Activated CD4-positive, alpha-beta T cell treated with anti-CD3 and anti-CD28 coated beads, Interleukin-2, amount 50 U/mL, for 1 hour (primary cell): ENCODE results near the gene VILL.

ENCODE experiments used
- DNase-seq: peaks from one replicate; pipeline ENCODE4 v3.0.0-alpha.2; 2020

The VILL gene

DNA sequence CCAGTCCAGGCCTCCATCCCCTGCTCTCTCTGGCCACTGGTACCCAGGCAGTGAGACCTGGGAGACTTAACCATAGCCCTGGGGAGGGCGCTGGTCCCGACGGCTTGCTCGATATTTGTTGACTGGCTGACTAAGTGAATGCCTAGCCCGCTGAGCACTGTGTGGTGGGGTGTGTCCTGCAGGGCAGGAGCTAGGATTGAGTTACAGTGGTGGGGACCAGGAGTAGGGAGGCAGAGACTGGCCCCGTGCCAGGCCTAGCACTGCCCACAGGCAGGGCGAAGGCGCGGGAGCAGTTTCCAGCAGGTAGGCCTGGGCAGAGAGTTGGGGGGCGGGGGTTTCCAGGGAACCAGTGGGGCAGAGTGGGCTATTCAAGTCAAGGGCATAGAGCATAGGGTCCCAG, at the start of gene VILL:
Gene VILL, plus strand, starts transcription at position 260 of the 400 bp plus-strand sequence. CDS start 2,887 bp downstream, outside the sequence.
- no peak for DNase-seq

DNA sequence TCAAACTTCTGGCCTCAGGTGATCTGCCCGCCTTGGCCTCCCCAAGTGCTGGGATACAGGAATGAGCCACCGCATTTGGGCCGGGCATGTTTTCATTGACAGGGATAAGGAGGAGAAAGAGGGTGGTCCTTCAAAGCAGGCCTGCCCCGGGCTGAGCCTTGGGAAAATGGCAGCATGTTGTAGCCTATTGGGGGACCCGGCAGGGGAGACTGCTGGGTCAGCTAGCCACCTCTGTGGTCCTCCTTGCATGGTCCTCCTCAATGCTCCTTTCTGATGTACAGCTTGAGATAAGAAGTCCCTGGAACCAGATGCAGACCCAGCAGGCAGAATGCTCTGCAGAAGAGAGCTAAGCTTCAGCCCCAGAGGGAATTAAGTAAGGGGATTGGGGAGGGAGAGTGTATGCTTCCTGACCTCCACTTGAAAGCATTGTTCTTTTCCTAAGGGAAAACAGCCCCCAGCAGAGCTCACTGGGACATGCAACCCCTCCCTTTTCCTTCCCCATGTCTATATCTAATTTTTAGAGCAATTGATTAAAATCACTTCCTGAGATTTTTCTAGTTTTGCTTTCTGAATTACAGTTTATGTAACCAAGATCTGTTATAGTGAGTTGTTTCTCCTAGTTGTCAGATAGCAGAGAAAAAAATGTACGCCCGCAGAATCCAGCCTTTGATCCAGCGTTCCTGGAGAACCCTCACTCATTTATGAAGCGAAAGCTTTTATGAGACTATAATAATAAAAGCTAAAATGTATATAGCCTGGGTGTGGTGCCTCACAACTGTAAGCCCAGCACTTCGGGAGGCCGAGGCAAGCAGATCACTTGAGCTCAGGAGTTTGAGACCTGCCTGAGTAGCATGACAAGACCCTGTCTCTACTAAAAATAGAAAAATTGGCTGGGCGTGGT, 48.7 kb upstream of the VILL start:
- DNase-seq, result no peak

DNA sequence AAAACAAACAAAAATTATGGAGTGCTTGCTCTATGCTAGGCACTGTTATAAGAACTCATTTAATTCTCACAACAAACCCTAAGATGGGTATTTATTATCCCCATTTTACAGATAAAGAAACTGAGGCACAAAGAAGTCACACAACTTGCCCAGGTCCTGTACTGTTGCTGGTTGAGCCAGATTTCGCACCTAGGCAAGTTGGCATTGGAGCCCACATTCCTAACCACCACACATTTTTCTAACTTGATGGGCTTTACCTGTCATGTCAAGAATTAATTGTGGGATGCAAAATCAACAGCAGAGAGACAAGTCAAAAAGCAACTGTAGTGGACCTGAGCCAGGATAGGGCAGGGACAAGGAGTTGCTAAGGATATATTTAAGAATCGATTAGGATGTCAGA, 47.9 kb upstream of the VILL start:
- no peak for DNase-seq

DNA sequence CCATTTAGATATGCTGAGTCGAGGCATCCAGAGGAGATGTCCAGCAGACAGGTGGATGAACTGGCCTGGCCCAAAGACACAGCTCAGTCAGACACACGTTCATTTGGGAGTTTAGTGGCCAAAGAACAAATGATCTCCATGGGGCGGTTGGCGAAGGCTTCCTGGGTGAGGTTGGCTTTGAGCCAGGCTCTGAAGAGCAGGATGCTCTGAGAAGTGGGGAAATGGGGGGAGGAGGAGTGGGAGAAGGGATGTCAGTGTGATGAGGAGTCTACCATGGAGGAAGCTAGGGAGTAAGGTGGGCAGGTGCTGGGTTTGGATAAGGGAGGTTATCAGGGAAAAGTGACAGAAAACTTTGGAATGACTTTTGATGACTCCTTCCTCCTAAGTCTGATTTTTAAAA, 47.5 kb upstream of the VILL start:
- no peak for DNase-seq

DNA sequence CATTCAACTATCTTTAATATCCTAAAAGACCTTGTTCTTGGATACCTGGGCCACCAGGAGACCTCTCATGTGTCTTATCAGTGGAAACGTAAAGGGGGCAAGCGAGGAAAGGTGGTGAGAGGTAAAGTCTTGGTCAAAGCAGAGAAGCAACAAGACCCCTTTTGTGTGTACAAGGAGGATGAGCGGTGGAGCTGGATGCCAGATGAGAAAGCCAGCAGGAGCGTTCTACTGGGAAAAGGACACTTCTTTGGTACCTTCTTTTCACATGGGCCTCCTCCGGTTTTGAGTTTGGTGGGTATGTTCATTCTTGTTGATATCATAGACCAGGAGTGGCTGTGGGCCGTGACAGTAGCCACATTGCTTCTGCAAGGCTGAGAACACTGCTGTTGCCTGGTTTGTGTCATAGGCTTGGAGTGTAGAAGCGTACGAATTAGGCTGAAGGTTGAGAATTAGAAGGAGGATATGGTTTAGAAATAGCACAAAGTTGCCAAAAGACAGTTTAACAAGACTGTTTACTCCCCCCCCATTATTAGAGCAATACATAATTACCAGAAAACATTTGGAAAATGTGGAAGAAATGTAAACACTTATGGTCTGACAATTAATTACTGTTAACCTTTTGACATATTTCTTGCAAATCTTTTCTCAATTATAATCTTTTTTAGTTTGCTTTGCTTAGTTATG, 46.8 kb upstream of the VILL start:
- DNase-seq, result no peak

DNA sequence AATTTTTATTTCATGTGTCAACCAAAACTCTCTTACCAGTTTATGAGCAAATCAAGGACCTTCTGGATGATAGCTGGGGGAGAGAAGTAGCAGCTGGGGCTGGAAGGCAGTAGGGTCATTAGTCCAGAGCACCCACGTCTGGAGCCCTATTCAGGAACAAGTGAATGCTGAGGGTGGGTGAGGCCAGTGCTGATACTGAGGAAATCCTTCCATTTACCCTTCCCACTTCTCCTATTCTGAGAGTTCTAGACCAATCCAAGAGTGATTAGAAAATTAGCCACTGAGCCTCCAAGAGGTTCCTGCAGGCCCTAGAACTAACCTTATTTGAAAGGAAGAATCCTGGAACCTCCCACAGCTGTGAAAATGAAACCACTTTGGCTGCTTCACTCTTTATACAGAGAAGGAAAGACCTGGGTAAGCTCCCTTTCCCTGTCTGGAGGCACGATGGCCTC, 46.2 kb upstream of the VILL start:
- no peak for DNase-seq

DNA sequence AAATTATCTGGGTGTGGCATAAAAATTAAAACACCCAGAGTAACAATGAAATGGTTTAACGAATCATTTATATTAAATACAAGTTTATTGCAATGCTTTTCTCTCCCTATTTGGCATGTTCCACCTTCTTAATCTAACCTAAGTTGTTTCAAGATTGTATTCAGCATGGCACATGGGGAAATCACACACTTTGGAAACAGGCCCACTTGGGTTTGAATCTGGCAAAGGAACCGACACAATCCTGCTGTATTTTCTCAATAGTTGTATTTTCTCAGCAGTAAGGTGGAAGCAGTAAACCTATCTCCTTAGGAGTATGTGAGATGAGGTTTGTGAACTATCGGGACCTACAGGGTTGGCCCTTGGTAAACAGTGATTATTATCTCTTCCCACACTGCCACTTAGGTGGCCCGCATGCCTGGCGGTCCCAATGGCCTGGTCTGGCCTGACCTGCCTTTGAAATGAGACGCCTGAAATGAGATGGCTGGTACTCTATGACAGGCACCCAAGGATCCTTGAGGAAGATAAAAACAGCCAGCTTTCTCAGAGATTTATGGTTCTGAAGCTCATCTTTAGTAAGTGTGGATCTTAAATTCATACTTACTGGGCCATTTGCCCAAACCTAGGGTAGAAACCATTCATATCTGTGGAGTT, 45.3 kb upstream of the VILL start:
- no peak for DNase-seq

DNA sequence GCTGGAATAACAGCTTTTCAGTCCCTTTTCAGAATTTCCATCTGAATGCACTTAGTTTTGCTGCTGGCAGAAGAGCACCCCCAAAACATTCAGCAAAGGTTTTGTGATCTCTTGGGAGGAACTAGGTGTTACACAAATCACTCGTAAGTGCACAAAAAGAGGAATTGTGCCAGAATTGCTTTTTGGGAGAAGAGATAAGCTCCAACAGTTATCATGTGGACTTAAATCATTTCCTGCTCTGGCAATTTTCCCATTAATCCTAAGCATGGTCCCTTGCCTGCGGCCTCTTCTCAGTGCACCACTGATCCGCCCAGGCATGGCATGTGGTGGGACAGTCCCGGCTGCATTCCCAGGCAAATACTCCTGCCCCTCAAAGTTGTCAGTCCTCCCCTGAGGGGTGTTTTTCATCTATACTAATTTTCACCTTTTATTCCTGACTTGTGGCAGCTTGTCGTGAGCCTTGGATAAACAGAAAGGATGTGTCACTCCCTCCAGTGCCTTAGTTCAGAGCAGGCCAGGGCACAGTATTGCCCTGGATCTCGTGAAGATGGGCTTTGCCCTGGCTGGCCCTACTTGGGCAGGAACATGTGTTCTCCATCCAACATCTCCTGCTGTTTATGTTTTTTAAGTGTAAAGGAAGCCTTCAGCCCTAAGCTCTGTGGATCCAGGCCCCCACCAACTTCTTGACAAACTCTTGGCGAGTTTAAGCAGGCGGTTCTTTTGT, 44.6 kb upstream of the VILL start:
- no peak for DNase-seq

DNA sequence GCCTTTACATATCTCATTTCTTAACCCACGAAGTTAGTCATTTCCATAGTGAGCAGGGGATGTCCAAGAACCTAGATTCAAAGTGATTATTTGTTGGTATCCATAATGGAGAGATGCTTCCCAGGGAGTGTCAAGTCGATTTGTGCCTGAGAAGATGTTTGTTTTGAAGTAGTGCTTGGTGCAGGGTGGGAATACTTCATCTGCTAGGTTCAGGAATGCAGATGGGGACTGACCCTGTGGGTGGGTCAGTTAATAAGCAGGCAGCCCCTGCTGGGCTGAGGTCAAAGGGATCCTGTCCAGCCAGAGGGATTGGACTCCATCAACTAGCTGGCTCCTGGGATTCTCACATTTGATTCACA, 44.1 kb upstream of the VILL start:
- no peak for DNase-seq

DNA sequence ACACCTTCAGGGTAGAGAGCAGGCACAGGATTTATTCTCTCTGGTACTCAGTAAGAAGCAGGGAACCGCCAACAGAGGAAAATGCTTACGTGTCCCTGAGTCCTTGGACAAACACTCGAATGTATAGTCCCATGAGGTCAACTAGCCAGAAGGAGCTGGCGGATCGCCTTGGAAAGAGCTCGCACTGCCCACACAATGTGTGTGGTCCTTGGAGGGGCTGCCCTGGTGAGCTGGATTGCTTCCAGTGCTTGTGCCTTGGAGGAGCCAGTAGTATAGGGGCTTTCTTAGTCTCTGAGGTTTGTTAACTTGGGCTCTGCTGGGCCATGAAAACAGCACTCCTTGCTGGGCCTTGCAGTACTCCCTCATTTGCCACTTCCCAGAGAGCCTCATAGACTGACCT, 40.7 kb upstream of the VILL start:
- DNase-seq, result no peak

DNA sequence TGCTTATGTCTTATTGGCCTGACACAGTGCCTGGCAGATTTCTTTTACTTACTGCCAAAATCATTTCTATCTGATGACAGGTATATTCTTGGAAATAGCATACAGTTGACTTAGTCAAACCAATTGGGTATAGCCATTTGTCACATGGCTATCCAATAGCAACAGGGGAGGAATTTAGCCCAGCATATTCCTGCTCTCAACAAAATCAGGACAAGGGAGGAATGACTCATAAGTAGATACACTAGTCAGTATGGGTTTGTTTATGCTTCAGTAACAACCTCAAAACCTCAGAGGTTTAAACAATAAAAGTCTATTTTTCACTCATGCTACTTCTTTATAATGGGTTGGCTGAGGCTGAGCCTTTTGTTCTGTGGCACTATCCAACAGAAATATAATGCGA, 38.0 kb upstream of the VILL start:
- no peak for DNase-seq

DNA sequence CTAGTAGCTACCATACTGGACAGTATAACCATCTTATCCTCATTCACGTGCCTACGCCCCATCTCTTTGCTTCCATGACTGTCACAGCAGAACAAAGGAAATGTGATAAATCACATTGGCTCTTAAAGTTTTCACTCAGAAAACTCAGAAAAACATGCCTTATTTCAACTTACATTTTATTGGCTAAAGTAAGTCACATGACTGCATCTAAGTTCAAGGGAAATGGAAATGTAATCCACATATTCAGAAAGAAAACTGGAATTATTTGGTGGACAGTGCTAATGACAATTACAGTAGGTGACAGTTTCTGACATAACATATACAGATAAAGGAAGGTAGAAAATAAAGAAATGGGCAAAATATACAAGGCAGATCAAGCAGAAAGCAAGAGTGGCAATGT, 37.4 kb upstream of the VILL start:
- no peak for DNase-seq

DNA sequence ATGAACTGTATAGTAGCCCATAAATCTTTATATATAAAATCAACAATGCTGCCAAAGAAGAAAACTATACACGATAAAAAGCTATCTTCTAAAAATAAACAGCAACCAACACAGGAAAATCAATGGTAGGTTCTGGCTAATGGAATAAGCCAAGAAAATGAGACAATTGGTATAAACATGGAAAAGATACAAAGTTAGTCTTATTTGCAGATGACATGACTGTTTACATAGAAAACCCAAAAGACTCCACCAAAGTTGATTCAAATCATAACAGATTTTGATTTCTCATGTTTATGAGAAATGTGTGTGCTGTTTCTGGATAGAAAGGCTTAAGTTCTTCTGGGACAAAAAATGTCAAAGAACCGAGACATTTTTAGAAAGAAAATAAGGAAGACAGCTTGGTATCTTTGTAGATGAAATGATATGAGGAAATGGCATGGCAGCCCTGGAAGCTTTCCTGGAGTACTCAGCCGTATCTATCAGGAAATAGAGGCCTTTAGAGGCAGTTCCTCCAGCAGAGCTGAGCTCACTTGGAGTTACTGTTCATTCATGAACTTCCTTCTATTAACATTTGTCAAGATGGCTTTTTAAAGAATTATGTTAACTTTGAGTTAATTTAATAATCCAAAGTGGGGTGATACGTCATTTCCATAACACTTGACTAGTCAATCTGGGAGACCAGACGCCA, 36.7 kb upstream of the VILL start:
- DNase-seq, result no peak

DNA sequence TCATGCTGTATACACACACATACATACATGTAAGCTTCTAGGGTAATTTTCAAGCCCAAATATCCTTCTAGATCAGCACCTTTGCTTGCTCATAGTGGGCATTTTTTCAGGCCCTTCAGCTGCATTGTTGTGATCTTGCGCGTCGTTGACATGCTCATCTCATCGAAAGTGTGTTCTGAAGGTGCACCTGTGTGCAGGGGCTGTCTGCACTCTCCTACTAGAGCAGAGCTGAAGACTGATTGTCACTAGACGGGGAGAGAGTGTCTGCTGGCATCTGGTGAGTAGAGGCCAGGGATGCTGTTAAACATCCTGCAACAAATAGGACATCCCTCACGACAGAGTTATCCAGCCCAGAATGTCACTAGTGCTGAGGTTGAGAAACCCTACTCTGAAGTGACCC, 35.7 kb upstream of the VILL start:
- no peak for DNase-seq

DNA sequence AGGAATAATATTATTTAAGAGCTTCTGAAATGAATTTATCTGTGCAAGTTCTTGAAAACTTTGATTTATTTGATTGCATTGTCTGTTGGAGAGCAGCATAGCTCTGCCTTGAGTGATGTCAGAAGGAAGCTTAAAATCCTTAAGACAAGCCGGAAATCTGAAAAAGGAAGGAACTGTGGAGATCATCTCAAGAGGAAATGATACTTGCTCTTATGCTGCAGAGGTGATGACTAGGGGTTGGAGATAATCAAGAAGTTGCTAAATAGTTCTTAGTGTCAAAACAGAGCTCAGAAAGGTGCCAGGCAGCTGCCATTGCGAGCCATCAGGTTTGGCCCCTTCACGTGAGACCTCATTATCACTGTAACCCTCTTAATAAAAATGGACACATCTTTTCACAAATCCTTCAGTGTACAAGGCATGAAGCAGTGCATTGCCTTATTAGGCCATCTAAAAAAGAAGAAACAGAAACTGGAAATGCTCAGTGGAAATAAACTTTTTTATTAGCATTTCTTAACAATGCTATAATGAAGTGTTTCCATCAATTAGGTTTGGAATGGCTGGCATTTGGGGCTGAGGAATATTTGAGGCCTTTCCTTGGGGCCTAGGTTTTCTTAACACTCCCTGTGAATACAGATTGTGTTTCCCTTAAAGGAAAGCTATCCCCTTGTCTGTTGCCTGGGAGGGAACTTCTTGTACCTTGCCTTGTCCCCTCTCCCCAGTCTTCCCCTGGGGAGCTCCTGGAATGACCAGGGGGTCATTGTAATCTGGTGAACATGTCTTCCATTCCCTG, 34.5 kb upstream of the VILL start:
- no peak for DNase-seq

DNA sequence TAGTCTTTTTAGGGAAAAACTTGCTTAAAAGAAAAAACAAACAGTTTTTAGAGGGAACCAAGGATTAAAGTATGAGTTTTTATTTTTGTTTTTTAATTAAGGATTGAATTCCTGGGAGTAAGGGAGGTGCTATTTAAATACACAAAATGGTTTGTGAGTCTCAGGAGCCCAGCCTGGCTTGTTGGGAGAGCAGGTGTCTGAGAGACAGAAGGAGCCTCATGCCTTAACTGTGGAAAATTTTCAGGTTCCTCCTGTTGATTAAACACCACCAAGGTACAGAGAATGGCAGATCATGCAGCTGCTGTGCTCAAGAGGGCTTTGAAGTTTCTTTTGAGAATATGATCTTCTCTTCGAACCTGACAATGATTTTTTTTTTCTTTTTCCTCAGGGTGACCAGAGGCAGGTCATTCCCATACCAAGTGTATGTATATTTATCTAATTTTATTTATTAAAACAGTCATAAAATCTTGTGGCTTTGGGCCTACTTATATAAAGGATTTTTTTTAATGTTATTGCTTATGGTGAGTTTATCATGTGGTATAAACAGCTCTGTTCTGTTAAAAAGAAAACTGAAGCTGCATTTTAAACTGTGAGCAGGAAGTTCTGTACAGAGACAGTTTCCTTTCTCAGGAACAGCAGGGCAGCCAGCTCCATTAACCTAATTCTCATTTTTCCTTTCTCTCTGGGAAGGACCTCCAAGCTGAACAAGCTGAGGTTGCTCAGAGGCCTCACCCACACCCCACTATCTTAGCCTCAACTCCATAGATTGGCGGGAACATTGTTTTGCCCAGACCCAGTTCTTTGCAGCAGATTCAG, 33.7 kb upstream of the VILL start:
- DNase-seq, result no peak

DNA sequence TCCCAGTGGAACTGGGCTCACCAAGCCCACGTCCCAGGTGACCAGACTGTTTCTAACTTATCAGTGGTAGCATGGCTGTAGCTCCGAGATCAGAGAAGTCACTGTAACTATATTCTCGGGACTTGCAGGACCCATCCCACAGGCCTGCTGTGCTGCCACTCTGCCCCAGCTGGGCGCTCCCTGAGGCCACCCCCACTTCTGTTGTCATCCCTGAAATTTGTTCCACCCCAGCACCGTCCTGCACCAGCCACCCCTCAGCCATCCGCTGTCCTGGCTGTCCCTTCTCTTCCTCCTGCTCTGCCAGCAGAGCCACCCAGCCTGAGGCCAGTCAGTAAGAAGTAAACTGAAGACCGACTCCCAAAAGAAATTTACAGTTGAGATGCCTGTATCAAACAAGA, 33.0 kb upstream of the VILL start:
- no peak for DNase-seq

DNA sequence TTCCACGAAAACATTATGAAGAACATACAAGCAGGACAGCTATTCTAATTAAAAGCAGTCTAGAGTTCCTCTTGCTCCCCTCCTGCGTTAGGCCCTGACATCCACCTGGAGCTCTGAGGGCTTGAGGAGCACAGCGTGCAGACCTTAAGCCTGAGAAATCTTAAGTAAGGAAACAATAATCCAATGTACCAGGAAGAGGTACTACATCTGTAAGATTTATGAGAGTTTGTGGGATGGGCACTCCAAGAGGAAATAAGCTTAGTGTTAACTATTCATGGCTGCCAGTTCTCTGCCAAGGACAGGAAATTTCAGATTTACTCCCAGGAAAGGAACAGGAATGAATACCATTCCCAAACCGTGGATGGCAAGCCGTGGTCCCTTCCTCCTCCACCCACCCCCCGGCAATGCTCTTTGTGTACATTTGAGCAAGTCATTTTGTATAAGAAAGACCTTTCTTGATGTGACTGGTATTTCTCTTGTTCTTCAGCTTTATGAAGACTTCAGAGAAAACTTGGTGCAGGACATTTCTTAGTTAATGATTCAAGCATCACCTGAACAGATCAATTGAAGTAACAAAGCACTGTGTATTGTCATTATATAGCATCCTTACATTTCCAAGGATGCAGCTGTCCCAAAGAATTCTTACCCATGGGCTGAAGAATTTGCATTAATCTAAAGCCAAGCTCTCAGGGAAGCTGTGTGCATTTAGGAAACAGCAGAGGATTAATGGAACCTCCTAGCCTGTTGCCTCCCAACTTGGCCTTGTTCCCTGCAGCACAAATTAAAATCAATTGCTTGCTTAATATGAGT, 28.8 kb upstream of the VILL start:
- DNase-seq, result no peak

DNA sequence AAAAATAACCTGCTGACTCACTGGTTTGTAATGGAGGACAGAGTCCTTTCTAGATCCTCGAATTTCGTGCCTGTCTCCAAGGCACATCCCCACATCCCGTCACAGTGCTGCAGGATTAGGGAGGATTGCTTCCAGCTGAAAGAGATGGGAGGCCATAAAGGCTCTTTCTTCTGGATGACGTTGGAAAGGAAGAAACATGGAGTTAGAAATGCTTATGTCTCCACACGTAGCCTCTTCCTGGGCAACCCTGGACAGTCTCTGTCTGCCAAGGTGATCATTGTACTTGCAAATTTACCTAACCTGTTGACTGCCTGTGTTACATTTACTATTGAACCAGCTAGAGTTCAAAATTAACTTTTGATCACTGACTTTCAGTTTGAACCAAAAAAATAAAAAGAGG, 27.6 kb upstream of the VILL start:
- DNase-seq, result no peak

DNA sequence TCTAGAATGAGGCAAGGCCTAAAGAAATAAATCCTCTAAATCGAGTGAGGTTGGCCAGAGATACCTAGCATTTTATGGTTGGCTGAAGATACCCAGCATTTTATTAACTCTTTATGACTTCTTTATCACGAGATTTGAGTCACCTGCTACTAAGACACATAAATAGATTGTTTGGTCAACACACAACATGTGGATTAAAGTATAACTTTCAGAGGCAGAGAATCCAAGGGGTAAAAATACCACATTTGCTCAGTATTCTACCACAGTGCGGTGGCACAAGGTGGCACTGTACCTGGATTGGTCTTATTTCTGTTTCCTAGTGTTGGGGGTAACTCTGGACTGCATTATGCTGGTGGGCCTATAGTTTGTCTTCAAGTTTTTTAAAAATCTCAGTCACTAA, 27.0 kb upstream of the VILL start:
- DNase-seq, result no peak
